Measurements from ENCODE around the gene PKHD1.

DNA sequence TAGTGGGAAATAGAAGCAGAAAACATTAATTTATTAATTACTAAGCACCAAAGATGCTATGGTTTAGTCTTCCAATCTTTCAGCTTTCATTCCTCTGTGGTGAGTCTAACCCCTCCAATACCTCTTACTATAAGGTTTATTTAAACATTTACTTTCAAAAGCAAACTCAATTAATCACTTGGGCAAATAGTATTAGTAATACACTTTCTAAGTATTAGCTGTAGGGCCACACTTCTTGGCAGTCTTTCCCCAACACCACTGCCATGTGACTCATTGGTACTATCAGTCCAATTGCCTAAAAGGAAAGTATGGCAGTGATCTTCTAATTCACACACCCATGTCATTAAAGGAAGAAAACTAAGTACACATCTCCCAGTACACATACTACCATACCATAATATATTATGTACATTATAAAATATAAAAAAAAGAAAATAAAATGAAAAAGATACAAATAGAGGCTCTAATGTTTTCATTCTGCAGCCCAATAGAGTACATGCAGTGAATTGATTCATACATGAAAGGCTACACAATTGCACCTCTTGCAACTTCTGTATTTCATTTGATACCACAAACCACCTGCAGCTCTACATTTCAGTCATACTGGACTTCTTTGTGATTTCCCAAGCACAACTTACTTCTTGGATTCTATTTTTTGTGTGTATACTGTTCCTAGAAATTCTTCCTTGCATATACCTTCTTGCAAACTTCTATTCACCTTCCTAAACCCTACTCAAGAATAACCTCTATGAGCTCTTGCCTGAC, 218.6 kb downstream of the PKHD1 start:
- no peak for TF ChIP-seq POLR2A (IDR thresholded peaks at IDR 0.05; ENCODE audit: low read length)
- no peak for TF ChIP-seq GATA1 (IDR thresholded peaks at IDR 0.05; ENCODE audit: low read depth, low read length)
